ENCODE results near the gene AZU1.

The AZU1 gene

DNA sequence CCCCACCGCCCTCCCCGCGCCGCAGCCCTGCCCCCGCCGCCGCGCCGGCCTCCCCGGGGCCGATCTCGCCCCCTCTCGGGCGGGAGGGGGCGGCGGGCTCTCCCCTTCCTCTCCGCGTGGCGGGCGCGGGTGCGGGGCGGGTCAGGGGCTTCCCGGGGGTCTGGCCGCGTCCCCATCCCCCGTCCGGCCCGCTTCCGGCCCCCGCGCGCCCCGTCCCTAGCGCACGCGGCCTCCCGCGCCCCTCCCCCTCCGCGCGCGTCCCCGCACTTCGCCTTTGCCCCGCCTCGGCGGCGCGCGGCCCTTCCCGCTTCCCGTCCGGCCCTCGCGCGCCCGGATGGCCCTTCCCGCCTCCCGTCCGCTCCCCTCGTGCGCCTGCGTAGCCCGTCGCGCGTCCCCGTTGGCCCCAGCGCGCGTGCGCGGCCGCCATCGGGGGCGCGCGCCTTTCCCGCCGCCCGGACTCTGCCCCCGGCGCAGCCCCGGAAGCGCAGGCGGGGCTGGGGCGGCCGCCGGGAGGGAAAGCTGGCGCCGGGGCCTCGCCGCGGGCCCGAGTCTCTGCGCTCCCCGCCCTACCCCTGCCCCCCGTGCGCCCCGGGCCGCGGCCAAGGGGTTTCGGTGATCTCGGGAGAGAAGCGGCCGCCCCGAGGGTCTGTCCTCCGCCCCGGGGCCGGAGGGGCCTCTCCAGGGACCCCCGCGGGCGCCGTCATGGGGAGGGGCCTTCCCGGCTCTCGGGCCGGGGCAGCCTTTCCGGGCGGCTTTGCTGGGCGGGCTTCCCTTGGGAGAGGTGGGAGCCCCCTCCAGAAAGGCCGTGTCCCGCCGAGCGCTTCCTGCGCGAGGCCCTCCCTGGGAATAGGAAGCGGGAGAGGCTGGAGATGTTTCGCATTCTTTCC lies 29.9 kb upstream of the AZU1 start:
- Histone ChIP-seq H3K4me1 (ENCODE audit: control insufficient read depth, low read length) (peaks cover 25% of the 10 kb centered on the region), H4K20me1 (ENCODE audit: control insufficient read depth, insufficient read depth, low read depth, low read length) (peaks cover 45% of the 10 kb centered on the region), H3K9me3 (ENCODE audit: control insufficient read depth, insufficient read depth, low read length) (no peaks in the 10 kb centered on the region), H3K36me3 (ENCODE audit: control insufficient read depth, low read length) (peaks cover 49% of the 10 kb centered on the region), H3K79me2 (ENCODE audit: control insufficient read depth, low read length) (peaks cover 62% of the 10 kb centered on the region), H3F3A (ENCODE audit: control insufficient read depth, insufficient read depth) (no peaks in the 10 kb centered on the region), H3K9me2 (replicated peaks; ENCODE audit: control insufficient read depth, low read length) (no peaks in the 10 kb centered on the region), H3K4me2 (ENCODE audit: low read length) (peak overlapping the region; percentile 86), H3K27ac (ENCODE audit: low read depth, low read length) (peak overlapping the region; percentile 71), H3K4me3 (ENCODE audit: low read length) (peak overlapping the region; percentile 83), H3K27me3 (ENCODE audit: control insufficient read depth, low read length) (no peaks in the 10 kb centered on the region)
- TF ChIP-seq, protein P1, sequence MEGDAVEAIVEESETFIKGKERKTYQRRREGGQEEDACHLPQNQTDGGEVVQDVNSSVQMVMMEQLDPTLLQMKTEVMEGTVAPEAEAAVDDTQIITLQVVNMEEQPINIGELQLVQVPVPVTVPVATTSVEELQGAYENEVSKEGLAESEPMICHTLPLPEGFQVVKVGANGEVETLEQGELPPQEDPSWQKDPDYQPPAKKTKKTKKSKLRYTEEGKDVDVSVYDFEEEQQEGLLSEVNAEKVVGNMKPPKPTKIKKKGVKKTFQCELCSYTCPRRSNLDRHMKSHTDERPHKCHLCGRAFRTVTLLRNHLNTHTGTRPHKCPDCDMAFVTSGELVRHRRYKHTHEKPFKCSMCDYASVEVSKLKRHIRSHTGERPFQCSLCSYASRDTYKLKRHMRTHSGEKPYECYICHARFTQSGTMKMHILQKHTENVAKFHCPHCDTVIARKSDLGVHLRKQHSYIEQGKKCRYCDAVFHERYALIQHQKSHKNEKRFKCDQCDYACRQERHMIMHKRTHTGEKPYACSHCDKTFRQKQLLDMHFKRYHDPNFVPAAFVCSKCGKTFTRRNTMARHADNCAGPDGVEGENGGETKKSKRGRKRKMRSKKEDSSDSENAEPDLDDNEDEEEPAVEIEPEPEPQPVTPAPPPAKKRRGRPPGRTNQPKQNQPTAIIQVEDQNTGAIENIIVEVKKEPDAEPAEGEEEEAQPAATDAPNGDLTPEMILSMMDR (IDR thresholded peaks at IDR 0.05; ENCODE audit: low read depth, low read length, poor library complexity, severe bottlenecking) = no peak

DNA sequence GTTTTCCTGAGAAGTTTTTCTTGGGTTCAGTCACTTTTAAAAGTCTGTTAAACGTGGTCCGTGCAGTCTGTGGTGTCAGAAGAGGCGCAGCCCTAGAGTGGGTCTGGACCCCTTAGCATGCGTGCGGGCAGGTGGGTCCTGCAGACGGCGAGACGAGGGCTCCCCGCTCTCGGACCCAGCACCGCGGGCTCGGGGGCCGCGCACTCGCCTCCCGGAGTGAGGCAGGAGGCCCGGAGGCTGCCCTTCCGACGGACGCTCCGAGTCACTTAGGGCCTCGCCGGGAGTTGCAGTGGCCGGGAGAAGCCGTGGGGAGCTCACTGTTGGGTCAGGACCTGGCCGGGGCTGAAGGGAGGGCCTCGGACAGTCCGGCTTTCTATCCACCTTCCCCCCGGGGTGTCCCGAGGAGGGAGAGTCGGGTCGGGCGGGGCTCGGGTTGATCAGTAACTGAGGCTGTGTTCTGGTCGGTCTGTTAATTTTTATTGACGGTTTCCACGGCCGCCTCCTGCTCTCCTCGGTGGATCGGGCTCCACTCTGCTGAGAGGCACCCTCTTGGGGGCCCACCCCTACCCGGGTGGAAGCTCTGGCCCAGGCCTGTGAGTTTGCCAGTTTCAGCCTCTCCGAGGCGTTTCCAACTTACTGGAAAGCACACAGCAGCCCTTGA lies 29.1 kb upstream of the AZU1 start:
- peak overlapping the region; percentile 86 for H3K4me2 ChIP-seq (ENCODE audit: low read length)
- no peaks in the 10 kb centered on the region for H3K9me2 ChIP-seq (replicated peaks; ENCODE audit: control insufficient read depth, low read length)
- peak overlapping the region; percentile 83 for H3K4me3 ChIP-seq (ENCODE audit: low read length)
- H4K20me1 ChIP-seq (ENCODE audit: control insufficient read depth, insufficient read depth, low read depth, low read length) = peaks cover 52% of the 10 kb centered on the region
- H3F3A ChIP-seq (ENCODE audit: control insufficient read depth, insufficient read depth) = no peaks in the 10 kb centered on the region
- peak overlapping the region; percentile 61 for H3K27ac ChIP-seq (ENCODE audit: low read depth, low read length)
- TF ChIP-seq EZH2phosphoT487 (IDR thresholded peaks at IDR 0.05; ENCODE audit: borderline replicate concordance, low read length) = no peak
- TF ChIP-seq, protein P1 (IDR thresholded peaks at IDR 0.05; ENCODE audit: low read depth, low read length, poor library complexity, severe bottlenecking) = no peak
- no peaks in the 10 kb centered on the region for H3K27me3 ChIP-seq (ENCODE audit: control insufficient read depth, low read length)
- peaks cover 25% of the 10 kb centered on the region for H3K4me1 ChIP-seq (ENCODE audit: control insufficient read depth, low read length)
- H3K79me2 ChIP-seq (ENCODE audit: control insufficient read depth, low read length) = peaks cover 70% of the 10 kb centered on the region
- H3K9me3 ChIP-seq (ENCODE audit: control insufficient read depth, insufficient read depth, low read length) = no peaks in the 10 kb centered on the region
- peaks cover 57% of the 10 kb centered on the region for H3K36me3 ChIP-seq (ENCODE audit: control insufficient read depth, low read length)

DNA sequence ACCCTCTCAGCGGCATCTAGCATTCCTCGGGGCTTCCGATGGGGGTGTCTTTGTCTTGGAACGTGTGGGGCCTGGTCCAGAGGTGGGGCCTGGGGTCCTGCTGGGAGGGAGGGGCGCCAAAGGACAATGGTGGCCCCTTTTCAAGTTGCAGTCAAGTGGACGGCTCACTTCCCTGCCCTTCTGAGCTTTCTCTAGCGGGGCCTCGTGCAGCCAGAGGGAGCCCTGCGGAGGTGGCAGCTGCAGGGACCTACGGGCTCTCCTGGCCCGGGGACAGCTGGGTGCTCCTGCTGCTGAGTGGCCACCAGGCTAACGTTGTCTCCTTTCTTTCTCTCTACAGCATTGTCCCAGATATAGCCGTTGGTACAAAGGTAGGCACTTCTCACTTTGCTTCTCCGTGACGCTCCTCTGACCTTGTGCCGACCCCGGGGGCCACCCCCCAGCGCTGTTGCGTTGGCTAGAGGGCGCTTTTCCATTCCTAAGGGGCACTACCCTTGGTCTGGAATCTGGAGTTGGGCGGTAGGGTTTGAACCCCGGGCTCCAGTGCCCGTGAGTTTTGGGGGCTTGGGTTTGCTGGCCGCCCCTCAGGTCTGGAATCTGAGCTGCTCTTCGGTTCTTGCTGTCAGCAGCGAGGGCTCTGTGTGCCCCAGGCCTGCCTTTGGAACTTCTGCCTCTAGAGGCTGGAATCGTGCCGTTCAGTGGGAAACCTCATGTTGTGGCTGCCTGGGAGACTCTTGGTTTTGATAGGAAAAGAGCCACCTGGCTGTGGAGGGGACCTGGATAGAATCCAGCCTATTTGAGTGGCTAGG lies 28.4 kb upstream of the AZU1 start:
- Histone ChIP-seq H3K4me3 (ENCODE audit: low read length) (peak overlapping the region; percentile 83), H3K36me3 (ENCODE audit: control insufficient read depth, low read length) (peaks cover 64% of the 10 kb centered on the region), H4K20me1 (ENCODE audit: control insufficient read depth, insufficient read depth, low read depth, low read length) (peaks cover 55% of the 10 kb centered on the region), H3K4me2 (ENCODE audit: low read length) (peak overlapping the region; percentile 86), H3K9me2 (replicated peaks; ENCODE audit: control insufficient read depth, low read length) (no peaks in the 10 kb centered on the region), H3K27me3 (ENCODE audit: control insufficient read depth, low read length) (no peaks in the 10 kb centered on the region), H3F3A (ENCODE audit: control insufficient read depth, insufficient read depth) (no peaks in the 10 kb centered on the region), H3K9me3 (ENCODE audit: control insufficient read depth, insufficient read depth, low read length) (no peaks in the 10 kb centered on the region), H3K4me1 (ENCODE audit: control insufficient read depth, low read length) (peaks cover 25% of the 10 kb centered on the region), H3K27ac (ENCODE audit: low read depth, low read length) (0 out of 2 replicates have a peak overlapping the region, but pooled peaks have one; percentile 61), H3K79me2 (ENCODE audit: control insufficient read depth, low read length) (peaks cover 77% of the 10 kb centered on the region)
- no peak for TF ChIP-seq EZH2phosphoT487 (IDR thresholded peaks at IDR 0.05; ENCODE audit: borderline replicate concordance, low read length)
- TF ChIP-seq, protein P1 (IDR thresholded peaks at IDR 0.05; ENCODE audit: low read depth, low read length, poor library complexity, severe bottlenecking) = peak; percentile 40
